ELR (cell line): ENCODE measurements around the gene ARRB2.
A peak's percentile ranks its signal among the peaks of the same experiment; 100 is the strongest.

Experiments
- DNase-seq: peaks from one replicate; pipeline ENCODE4 v3.0.0-alpha.2; 2015; ENCODE audit warnings: low read depth

ARRB2 gene

DNA sequence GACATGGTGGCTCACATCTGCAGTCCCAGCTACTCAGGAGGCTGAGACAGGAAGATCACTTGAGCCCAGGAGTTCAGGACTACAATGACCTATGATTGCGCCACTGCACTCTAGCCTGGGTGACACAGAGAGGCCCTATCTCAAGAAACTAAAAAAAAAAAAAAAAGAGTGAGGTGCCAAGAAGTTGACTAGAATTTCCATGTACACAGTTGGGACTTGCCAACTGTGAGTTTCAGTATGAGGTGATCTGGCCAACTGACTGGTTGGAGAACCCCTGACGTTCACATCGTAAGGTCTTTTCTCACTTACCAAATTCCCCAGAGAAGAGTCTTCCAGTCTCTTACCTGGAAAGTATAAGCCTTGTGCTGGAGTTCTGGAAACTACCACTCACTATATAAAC is 17.7 kb downstream of the ARRB2 start:
- no peak for DNase-seq

- no peak for DNase-seq
These were observed 22.7 kb downstream of the ARRB2 start for GRCh38 chr17:4733073-4733531.

DNA sequence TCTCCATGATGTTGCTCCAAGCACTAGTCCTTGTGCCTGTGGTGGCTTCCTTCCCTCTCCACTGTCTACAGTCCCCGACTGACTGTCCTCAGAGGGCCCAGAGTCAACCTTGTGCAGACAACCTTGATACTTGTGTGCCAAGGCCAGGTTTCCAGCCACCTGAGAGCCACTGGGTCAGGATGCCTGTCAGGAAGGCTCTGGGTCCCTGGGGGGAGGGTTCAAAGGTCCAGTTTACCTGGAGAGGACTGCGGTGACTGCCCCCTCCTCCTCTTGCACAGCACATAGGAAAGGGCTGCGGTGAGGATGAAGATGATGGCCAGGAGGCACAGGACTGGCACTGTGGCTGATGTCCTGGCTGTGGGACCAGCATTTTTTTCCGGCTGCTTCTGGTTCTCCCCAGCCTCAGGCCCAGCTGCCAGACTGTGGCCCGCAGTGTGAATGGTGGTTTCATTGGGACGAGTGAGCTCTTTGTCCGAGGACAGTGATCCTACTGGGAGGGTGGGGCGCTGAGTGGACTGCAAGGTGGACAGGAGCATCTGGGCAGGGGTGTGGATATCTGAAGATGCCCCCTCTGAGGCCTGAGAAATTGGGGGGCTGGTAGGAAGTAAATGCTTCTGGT is 24.5 kb downstream of the ARRB2 start:
- no peak for DNase-seq

- DNase-seq: no peak
These were observed 25.6 kb downstream of the ARRB2 start for GRCh38 chr17:4735876-4736651.

DNA sequence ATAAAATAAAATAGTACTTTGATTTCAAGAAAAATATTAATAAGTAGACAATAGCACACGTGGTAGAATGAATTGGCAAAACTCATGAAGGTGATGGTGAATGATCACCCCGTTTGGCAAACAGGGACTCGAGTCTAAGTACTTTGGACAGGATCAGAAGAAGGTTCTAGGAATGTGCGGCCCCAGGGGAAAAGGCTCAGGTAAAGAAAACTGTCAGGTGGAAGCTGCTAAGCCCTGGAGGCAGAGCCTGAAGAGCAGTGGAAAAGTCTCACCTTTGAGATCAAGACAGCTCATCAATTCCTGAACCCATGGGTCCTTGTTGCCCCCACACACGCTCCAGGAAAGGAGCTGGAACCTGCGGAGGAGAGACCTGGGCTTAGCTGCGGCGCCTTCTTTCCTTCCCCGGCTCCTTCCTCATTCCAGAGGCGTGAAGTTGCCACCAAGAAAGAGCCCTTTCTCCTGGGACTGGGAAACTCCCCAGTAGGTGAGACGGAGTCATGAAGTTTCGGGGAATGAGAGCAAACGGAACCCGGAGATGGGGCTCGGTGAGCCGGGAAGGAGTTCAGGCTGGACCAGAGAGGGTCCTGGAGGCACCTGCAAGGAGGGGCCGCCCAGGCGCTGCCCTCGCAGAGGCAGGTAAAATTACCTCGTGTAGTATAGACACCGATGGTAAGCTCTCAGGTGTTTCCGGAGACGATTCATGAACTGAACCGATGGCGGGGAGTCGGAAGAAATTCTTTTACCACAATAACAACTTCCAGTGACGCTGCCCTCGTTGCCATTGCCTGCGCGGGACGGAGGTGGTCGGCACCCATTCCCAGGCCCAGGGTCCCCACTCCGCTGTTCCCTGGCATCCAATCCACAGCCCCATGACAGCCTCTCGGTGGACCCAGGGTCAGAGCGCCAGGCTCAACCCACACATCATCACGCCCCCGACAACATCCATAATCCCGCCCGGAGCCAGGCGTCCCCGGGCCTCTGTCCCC is 28.0 kb downstream of the ARRB2 start:
- no peak for DNase-seq

- DNase-seq: peak; percentile 49
These were observed 28.9 kb downstream of the ARRB2 start, which contains the start of the genes CXCL16 and ZMYND15 for GRCh38 chr17:4739122-4740024. TSS of gene CXCL16 (minus strand) at chr17:4739928. CDS start at chr17:4739339, 589 bp downstream. TSS of gene ZMYND15 (plus strand) at chr17:4739833. CDS start at chr17:4740549, 716 bp downstream.

- DNase-seq: no peak
These were observed 29.6 kb downstream of the ARRB2 start for GRCh38 chr17:4740025-4740351.

- no peak for DNase-seq
These were observed 30.2 kb downstream of the ARRB2 start for GRCh38 chr17:4740584-4740983.

DNA sequence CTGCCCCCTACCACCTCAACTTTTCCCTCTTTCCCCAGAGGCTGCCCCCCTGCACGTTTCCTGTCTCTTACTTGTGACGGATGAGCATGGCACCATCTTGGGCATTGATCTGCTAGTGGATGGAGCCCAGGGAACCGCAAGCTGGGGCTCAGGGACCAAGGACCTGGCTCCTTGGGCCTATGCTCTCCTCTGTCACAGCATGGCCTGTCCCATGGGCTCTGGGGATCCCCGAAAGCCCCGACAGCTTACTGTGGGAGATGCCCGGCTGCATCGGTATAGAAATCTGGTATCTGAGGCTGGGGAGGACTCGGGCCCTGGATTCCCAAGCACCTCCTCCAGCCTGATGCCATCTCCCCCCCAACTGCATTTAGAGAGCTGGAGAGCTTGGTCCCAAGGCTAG is 31.1 kb downstream of the ARRB2 start:
- DNase-seq: no peak

DNA sequence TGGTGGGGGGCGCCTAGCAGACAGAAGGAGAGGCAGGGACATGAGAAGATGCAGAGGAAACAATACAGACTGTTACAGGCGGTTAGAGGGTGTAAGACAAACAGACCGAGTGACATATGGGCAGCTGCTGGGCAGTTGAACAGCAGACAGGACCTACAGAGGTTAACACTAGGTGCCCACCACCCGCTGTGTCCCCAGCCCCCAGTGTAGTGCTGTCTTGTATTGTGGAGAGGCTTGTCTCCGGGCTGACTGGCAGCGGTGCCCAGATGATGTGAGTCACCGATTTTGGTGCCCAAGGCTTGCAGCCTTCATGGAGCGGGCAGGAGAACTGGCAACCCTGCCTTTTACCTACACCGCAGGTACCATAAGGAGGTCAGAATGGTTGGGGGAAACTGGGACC is 31.7 kb downstream of the ARRB2 start:
- DNase-seq: no peak

- no peak for DNase-seq
These were observed 32.2 kb downstream of the ARRB2 start for GRCh38 chr17:4742629-4743028.

GRCh38 chr17:4743216-4743615 is 32.8 kb downstream of the ARRB2 start:
- no peak for DNase-seq

GRCh38 chr17:4743898-4744297 is 33.5 kb downstream of the ARRB2 start:
- DNase-seq: no peak

DNA sequence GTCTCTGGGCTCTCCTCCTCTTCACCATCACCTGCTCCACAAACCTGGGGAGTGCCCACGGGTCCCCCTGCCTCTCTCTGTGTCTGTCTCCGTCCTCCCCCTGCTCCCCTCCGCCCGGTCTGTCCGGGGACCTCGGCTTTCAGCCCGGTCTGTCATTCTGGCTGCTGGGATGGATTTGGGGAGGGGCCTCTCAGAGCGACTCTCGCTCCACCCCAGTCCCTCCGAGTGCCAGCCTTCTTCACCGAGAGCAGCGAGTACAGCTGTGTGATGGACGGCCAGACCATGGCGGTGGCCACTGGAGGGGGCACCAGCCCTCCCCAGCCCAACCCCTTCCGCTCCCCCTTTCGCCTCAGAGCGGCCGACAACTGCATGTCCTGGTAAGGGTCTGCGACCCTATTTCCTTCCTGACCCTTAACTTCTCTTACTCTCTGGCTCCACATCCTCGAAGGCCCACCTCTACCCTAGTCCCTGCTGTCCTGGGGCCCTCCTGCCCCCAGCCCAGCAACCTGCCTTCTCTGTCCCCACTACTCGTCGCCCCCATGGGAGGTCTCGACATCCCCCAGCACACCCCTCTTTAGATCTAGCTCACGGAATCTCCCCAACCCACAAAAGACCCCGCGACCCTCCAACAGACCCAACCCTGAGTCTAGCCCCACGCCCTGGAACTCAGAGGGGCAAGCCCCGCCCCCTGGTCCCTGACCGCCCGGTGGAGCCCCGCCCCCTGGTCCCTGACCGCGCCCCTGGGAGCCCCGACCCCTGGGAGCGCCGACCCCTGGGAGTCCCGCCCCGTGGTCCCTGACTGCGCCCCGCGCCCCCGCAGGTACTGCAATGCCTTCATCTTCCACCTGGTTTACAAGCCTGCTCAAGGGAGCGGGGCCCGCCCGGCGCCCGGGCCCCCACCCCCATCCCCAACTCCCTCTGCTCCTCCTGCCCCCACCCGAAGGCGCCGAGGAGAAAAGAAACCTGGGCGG is 34.9 kb downstream of the ARRB2 start:
- no peak for DNase-seq

DNA sequence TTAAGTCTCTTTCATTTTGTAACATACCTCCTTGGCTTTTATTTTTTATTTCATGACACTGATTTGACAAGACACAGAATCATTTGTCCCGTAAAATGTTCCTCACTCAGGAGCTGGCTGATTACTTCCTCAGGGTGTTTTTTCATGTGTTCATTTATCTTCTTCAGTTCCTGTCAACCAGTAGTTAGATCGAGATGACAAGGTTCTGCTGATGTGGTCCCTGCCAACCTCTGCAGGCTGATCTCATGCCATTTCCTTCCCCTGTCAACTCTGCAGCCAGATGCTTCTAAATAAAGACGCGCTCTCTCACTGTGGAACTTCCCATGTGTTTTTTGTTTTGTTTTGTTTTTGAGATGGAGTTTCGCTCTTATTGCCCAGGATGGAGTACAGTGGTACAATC is 37.4 kb downstream of the ARRB2 start:
- no peak for DNase-seq

GRCh38 chr17:4748686-4749085 is 38.3 kb downstream of the ARRB2 start:
- no peak for DNase-seq

GRCh38 chr17:4750606-4751005 is 40.2 kb downstream of the ARRB2 start:
- no peak for DNase-seq

GRCh38 chr17:4751932-4752331 is 41.5 kb downstream of the ARRB2 start:
- DNase-seq: no peak

- no peak for DNase-seq
These were observed 43.0 kb downstream of the ARRB2 start for GRCh38 chr17:4753392-4753791.

GRCh38 chr17:4759776-4760236 is 49.4 kb downstream of the ARRB2 start:
- DNase-seq: no peak
